ENCODE results near the gene MACROD2. TPM values are rescaled to one million over a fixed set of nuclear protein-coding genes. Genes with fewer than 3 reads are reported as not detected.
A peak's percentile ranks its signal among the peaks of the same experiment; 100 is the strongest.

Gene MACROD2
- total RNA-seq, 1 experiment from 2014 or later, result 3.7 TPM

- Histone ChIP-seq H3K36me3 (ENCODE audit: control insufficient read depth in 1 of 2, insufficient read depth in 2 of 2, low read length in 2 of 2) (no peaks in the 10 kb centered on the region), H3K4me1 (ENCODE audit: control insufficient read depth in 1 of 2, insufficient read depth in 2 of 2, low read length in 2 of 2) (no peaks in the 10 kb centered on the region), H4K20me1 (ENCODE audit: insufficient read depth) (no peaks in the 10 kb centered on the region), H3K9me2 (ENCODE audit: insufficient read depth) (no peaks in the 10 kb centered on the region), H3K9me3 (ENCODE audit: control insufficient read depth in 1 of 2, insufficient read depth in 1 of 2, low read depth in 1 of 2, low read length in 2 of 2) (no peaks in the 10 kb centered on the region), H3K27me3 (ENCODE audit: insufficient read depth, low read length) (no peaks in the 10 kb centered on the region), H3K27ac (ENCODE audit: low read depth, low read length) (no peak overlapping the region), H2AFZ (ENCODE audit: low read depth, low read length, poor library complexity, severe bottlenecking) (no peak overlapping the region), H3K4me2 (ENCODE audit: low read length) (no peak overlapping the region), H3K4me3 (replicated peaks in 1 of 2; ENCODE audit: low read depth in 1 of 2, low read length in 2 of 2) (no peak overlapping the region), H3K9ac (ENCODE audit: low read length) (no peak overlapping the region), H3K79me2 (ENCODE audit: insufficient read depth, low read length) (no peaks in the 10 kb centered on the region)
- TF ChIP-seq POLR2AphosphoS5 (IDR thresholded peaks at IDR 0.05; ENCODE audit: low read depth, low read length) (no peak), CEBPB (IDR thresholded peaks at IDR 0.05; ENCODE audit: low read depth) (peak; percentile 67)
- ChIA-PET POLR2A (no interaction called here), CTCF (no interaction called here), RAD21 (ENCODE audit: low non-redundant PET in 1 of 2, low total read pairs in 2 of 2, uncharacterized antibody in 2 of 2, unreplicated experiment in 2 of 2) (no interaction called here)
- no peak for DNase-seq (ENCODE audit: low read depth, low spot score)
- ATAC-seq, result no peak
- BruUV-seq (replicated peaks), result no TSS peak
- intact Hi-C loops (cut with micrococcal nuclease), result no loop called here
Measured at GRCh38 chr20:14612391-14612790, 617.1 kb downstream of the MACROD2 start.

GRCh38 chr20:14616003-14616402 is 620.7 kb downstream of the MACROD2 start:
- no TSS peak for BruUV-seq (replicated peaks)
- intact Hi-C loops (cut with micrococcal nuclease), result no loop called here
- DNase-seq (ENCODE audit: low read depth, low spot score) (no peak), ATAC-seq (no peak)
- Histone ChIP-seq H3K9me2 (ENCODE audit: insufficient read depth) (no peaks in the 10 kb centered on the region), H3K27me3 (ENCODE audit: insufficient read depth, low read length) (no peaks in the 10 kb centered on the region), H3K36me3 (ENCODE audit: control insufficient read depth in 1 of 2, insufficient read depth in 2 of 2, low read length in 2 of 2) (no peaks in the 10 kb centered on the region), H3K9ac (ENCODE audit: low read length) (no peak overlapping the region), H3K9me3 (ENCODE audit: control insufficient read depth in 1 of 2, insufficient read depth in 1 of 2, low read depth in 1 of 2, low read length in 2 of 2) (no peaks in the 10 kb centered on the region), H3K4me3 (replicated peaks in 1 of 2; ENCODE audit: low read depth in 1 of 2, low read length in 2 of 2) (no peak overlapping the region), H3K79me2 (ENCODE audit: insufficient read depth, low read length) (no peaks in the 10 kb centered on the region), H3K4me2 (ENCODE audit: low read length) (no peak overlapping the region), H3K4me1 (ENCODE audit: control insufficient read depth in 1 of 2, insufficient read depth in 2 of 2, low read length in 2 of 2) (no peaks in the 10 kb centered on the region), H3K27ac (ENCODE audit: low read depth, low read length) (no peak overlapping the region), H2AFZ (ENCODE audit: low read depth, low read length, poor library complexity, severe bottlenecking) (no peak overlapping the region), H4K20me1 (ENCODE audit: insufficient read depth) (no peaks in the 10 kb centered on the region)
- ChIA-PET CTCF (no interaction called here), RAD21 (ENCODE audit: low non-redundant PET in 1 of 2, low total read pairs in 2 of 2, uncharacterized antibody in 2 of 2, unreplicated experiment in 2 of 2) (no interaction called here), POLR2A (no interaction called here)
- TF ChIP-seq EZH2phosphoT487 (IDR thresholded peaks at IDR 0.05; ENCODE audit: borderline replicate concordance) (no peak), MAX (IDR thresholded peaks at IDR 0.05) (no peak), POLR2A (IDR thresholded peaks at IDR 0.05; ENCODE audit: borderline replicate concordance, extremely low read depth, insufficient read depth, insufficient read length) (no peak), EGR1 (IDR thresholded peaks at IDR 0.05; ENCODE audit: low read depth) (no peak), SRF (IDR thresholded peaks at IDR 0.05; ENCODE audit: low read depth) (no peak)

Measured in HCT116 (cell line).